ENCODE data around the gene SGCD. TPM values are rescaled to one million over a fixed set of nuclear protein-coding genes. Genes with fewer than 3 reads are reported as not detected.

Gene SGCD
- total and polyA plus RNA-seq, 2 of the 4 experiments (the other 2 are of a cell fraction) = 5.8 to 10.6 TPM

GRCh38 chr5:156552855-156553358 lies 225.9 kb downstream of the SGCD start:
- Histone ChIP-seq H3K79me1 (ENCODE audit: low read depth in 1 of 2, low read length in 2 of 2) (no peaks in the 10 kb centered on the region; a peak in 1 of 4 replicates), H2BK20ac (ENCODE audit: low read depth, low read length) (no peak overlapping the region), H2BK5ac (ENCODE audit: low read depth, low read length, poor library complexity, severe bottlenecking) (no peak overlapping the region), H3K4me2 (ENCODE audit: low read depth, low read length) (no peak overlapping the region), H2AFZ (replicated peaks; ENCODE audit: low read length, poor library complexity) (no peak overlapping the region), H3K23ac (ENCODE audit: low read depth, low read length) (no peak overlapping the region), H3K36me3 (ENCODE audit: control insufficient read depth, insufficient read depth, low read length) (peaks cover 2% of the 10 kb centered on the region), H3K27me3 (ENCODE audit: control insufficient read depth, insufficient read depth, low read length) (no peaks in the 10 kb centered on the region), H4K91ac (ENCODE audit: insufficient read depth, low read depth, low read length) (no peak overlapping the region), H3K9ac (ENCODE audit: low read depth, low read length) (no peak overlapping the region), H3K18ac (ENCODE audit: low read depth, low read length) (no peak overlapping the region), H3K9me3 (ENCODE audit: control insufficient read depth, insufficient read depth, low read length) (no peaks in the 10 kb centered on the region; the same call in 1 of the 2 replicates), H3K14ac (replicated peaks; ENCODE audit: low read depth, low read length) (no peak overlapping the region), H2BK120ac (ENCODE audit: low read depth, low read length) (no peak overlapping the region), H3K4me3 (ENCODE audit: insufficient read depth, low read depth, low read length) (no peak overlapping the region), H2BK15ac (ENCODE audit: low read depth, low read length) (no peak overlapping the region), H4K8ac (ENCODE audit: low read depth in 2 of 2, low read length in 2 of 2) (no peak overlapping the region), H3K9me1 (ENCODE audit: insufficient read depth, low read length) (no peaks in the 10 kb centered on the region), H4K5ac (ENCODE audit: low read depth, low read length) (no peak overlapping the region), H2AK9ac (replicated peaks; ENCODE audit: low read depth, low read length, poor library complexity) (no peak overlapping the region), H3K56ac (ENCODE audit: extremely low read depth, insufficient read depth, low read length) (no peak overlapping the region), H3K4ac (ENCODE audit: low read depth, low read length) (no peak overlapping the region), H3K4me1 (ENCODE audit: control insufficient read depth, insufficient read depth, low read length) (no peaks in the 10 kb centered on the region; the same call in 1 of the 2 replicates), H3K27ac (ENCODE audit: insufficient read depth, low read length) (no peak overlapping the region), H4K20me1 (ENCODE audit: insufficient read depth, low read length) (no peaks in the 10 kb centered on the region), H2AK5ac (ENCODE audit: low read depth, low read length) (no peak overlapping the region)
- ChIA-PET POLR2A (ENCODE audit: unreplicated experiment) (no interaction called here), CTCF (interaction anchor here (1.0 kb wide), 1 partner anchor 26 kb away, joined by 3 read pairs; no protein-coding TSS in a partner anchor)
- intact Hi-C loops (cut with micrococcal nuclease) (no loop called here), dilution Hi-C loops (cut with HindIII; ENCODE audit: low sequenced_read_pairs, unreplicated experiment) (no loop called here), in situ Hi-C loops (cut with MboI; ENCODE audit: low sequenced_read_pairs) (no loop called here)
- ATAC-seq (ENCODE audit: low read depth) = no peak
- no TSS peak for BruUV-seq (replicated peaks)
- no CpG with 5 or more reads among the region's 3 CpGs for WGBS, 2 experiments (ENCODE audit: extremely low coverage in 2 of 2, insufficient read length in 1 of 2)
- no peak for DNase-seq
- no peak for TF ChIP-seq MAZ (IDR thresholded peaks at IDR 0.05; ENCODE audit: borderline replicate concordance, low read depth, low read length)
- TF ChIP-seq POLR2A (IDR thresholded peaks at IDR 0.05; ENCODE audit: low read depth, low read length) = no peak
- no peak for TF ChIP-seq RAD21 (IDR thresholded peaks at IDR 0.05; ENCODE audit: low read length)
- TF ChIP-seq MAFK (IDR thresholded peaks at IDR 0.05; ENCODE audit: low read depth, low read length) = no peak

All from IMR-90 (cell line).